Trophoblast cell (in vitro differentiated cells and primary cell): ENCODE results near the gene STPG3. TPM values are rescaled to one million over a fixed set of nuclear protein-coding genes. Genes with fewer than 3 reads are reported as not detected.

ENCODE experiments used
- DNase-seq, 2 donors: peaks; one replicate each; pipeline ENCODE4 v3.0.0-alpha.2; 2016
- H2AFZ ChIP-seq: 2 replicates; pipeline ENCODE4 v1.6.1; 2013; ENCODE audit warnings: low read length, moderate library complexity, mild to moderate bottlenecking; ENCODE audit not compliant: insufficient read depth, poor library complexity
- H2AK5ac ChIP-seq: 2 replicates; pipeline ENCODE4 v1.6.1; 2013; ENCODE audit warnings: mild to moderate bottlenecking, low read length
- H2BK120ac ChIP-seq: 2 replicates; pipeline ENCODE4 v1.6.1; 2013; ENCODE audit warnings: low read length, mild to moderate bottlenecking, moderate library complexity; ENCODE audit not compliant: insufficient read depth, poor library complexity
- H2BK12ac ChIP-seq: 2 replicates; pipeline ENCODE4 v1.6.1; 2013; ENCODE audit warnings: mild to moderate bottlenecking, low read length, moderate library complexity
- H2BK5ac ChIP-seq: 2 replicates; pipeline ENCODE4 v1.6.1; 2013; ENCODE audit warnings: low read length, low read depth, moderate library complexity, mild to moderate bottlenecking; ENCODE audit not compliant: poor library complexity
- H3K14ac ChIP-seq: 2 replicates; pipeline ENCODE4 v1.6.1; 2013; ENCODE audit warnings: mild to moderate bottlenecking, low read length
- H3K18ac ChIP-seq: 2 replicates; pipeline ENCODE4 v1.6.1; 2013; ENCODE audit warnings: mild to moderate bottlenecking, low read length
- H3K23ac ChIP-seq: 2 replicates; pipeline ENCODE4 v1.6.1; 2013; ENCODE audit warnings: low read length
- H3K27ac ChIP-seq: 2 replicates; pipeline ENCODE4 v1.5.1; 2013; ENCODE audit warnings: low read depth, mild to moderate bottlenecking, inconsistent platforms, low read length, moderate library complexity
- H3K27me3 ChIP-seq: 2 replicates; pipeline ENCODE4 v1.6.1; 2013; ENCODE audit warnings: inconsistent platforms, mild to moderate bottlenecking, low read length, moderate library complexity; ENCODE audit not compliant: insufficient read depth
- H3K36me3 ChIP-seq, 2 experiments: 1 replicate in 1 of 2; 2 replicates in 1 of 2; pipeline ENCODE4 v1.6.1; 2013; ENCODE audit warnings: low read length in 2 of 2, mild to moderate bottlenecking in 2 of 2, moderate library complexity in 1 of 2; ENCODE audit not compliant: insufficient read depth in 2 of 2, control insufficient read depth in 1 of 2
- H3K4ac ChIP-seq: 2 replicates; pipeline ENCODE4 v1.6.1; 2013; ENCODE audit warnings: low read depth, mild to moderate bottlenecking, low read length, moderate library complexity
- H3K4me1 ChIP-seq, 2 experiments: 1 replicate in 1 of 2; 2 replicates in 1 of 2; pipeline ENCODE4 v1.6.1; 2013; ENCODE audit warnings: low read length in 2 of 2, mild to moderate bottlenecking in 2 of 2, moderate library complexity in 1 of 2; ENCODE audit not compliant: insufficient read depth in 2 of 2, control insufficient read depth in 1 of 2
- H3K4me2 ChIP-seq: 2 replicates; pipeline ENCODE4 v1.6.1; 2013; ENCODE audit warnings: inconsistent platforms, mild to moderate bottlenecking, low read length, moderate library complexity
- H3K4me3 ChIP-seq: 2 replicates; pipeline ENCODE4 v1.5.1; 2013; ENCODE audit warnings: mild to moderate bottlenecking, low read depth, low read length, inconsistent platforms
- H3K79me1 ChIP-seq: one replicate; pipeline ENCODE4 v1.6.1; 2013; ENCODE audit warnings: low read length
- H3K79me2 ChIP-seq: 2 replicates; pipeline ENCODE4 v1.6.1; 2013; ENCODE audit warnings: low read length, mild to moderate bottlenecking; ENCODE audit not compliant: control insufficient read depth, insufficient read depth, poor library complexity
- H3K9ac ChIP-seq: 2 replicates; pipeline ENCODE4 v1.6.1; 2013; ENCODE audit warnings: mild to moderate bottlenecking, low read length
- H3K9me3 ChIP-seq: 2 replicates; pipeline ENCODE4 v1.6.1; 2013; ENCODE audit warnings: low read depth, mild to moderate bottlenecking, control low read depth, inconsistent platforms, low read length; ENCODE audit not compliant: insufficient read depth
- H4K12ac ChIP-seq: 2 replicates; pipeline ENCODE4 v1.6.1; 2013; ENCODE audit warnings: low read depth, mild to moderate bottlenecking, low read length, moderate library complexity
- H4K8ac ChIP-seq: 2 replicates; pipeline ENCODE4 v1.6.1; 2013; ENCODE audit warnings: low read depth, mild to moderate bottlenecking, low read length, moderate library complexity
- H4K91ac ChIP-seq: one replicate; pipeline ENCODE4 v1.6.1; 2013; ENCODE audit warnings: low read depth, mild to moderate bottlenecking, low read length, moderate library complexity
- WGBS: extraction: QIAGEN DNeasy Blood & Tissue Kit; methylation state at CpG from one replicate; pipeline ENCODE4 v1.1.7; 2013; ENCODE audit warnings: missing lambda C conversion rate; ENCODE audit not compliant: insufficient read length, insufficient coverage; ENCODE audit errors: extremely low coverage; 5-methylcytosine and 5-hydroxymethylcytosine counted together
- polyA plus RNA-seq: library from polyadenylated mRNA; stranded (reverse); fragments of 200-250 nt; gene quantifications from 2 replicates; pipeline ENCODE4 v1.2.3, GENCODE V29; 2013

Gene STPG3
- not detected in 2 replicates for polyA plus RNA-seq

DNA sequence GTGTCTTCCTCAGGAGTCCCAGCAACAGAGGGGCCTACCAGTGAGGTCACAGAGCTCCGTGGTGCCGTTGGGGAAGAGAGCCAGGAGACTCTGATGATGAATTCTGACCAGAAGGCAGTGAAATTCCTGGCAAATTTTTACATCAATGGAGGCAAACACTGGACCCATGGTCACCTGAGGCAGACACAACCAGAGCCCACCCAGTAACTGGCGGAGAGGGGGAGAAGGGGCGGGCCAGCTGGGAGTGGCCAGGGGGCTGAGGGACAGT lies at the start of gene STPG3:
Gene STPG3, plus strand, starts transcription at position 93 of the 268 bp plus-strand sequence. Its CDS starts 1 bp downstream, at position 94.
- Histone ChIP-seq H3K14ac (no peak within 1 kb of the TSS), H3K4me1 (peaks cover 10 to 12% of the 10 kb centered on the region in 2 experiments), H3K36me3 (peaks cover 0 to under 1% of the 10 kb centered on the region in 2 experiments), H4K91ac (no peak within 1 kb of the TSS), H3K18ac (no peak within 1 kb of the TSS), H2BK12ac (no peak within 1 kb of the TSS), H2BK120ac (no peak within 1 kb of the TSS), H3K23ac (no peak within 1 kb of the TSS), H3K79me2 (peaks cover 12% of the 10 kb centered on the region), H3K4me2 (no peak within 1 kb of the TSS), H3K9ac (no peak within 1 kb of the TSS), H2AK5ac (no peak within 1 kb of the TSS), H3K9me3 (peaks cover 2% of the 10 kb centered on the region), H3K4ac (no peak within 1 kb of the TSS), H4K8ac (no peak within 1 kb of the TSS), H3K79me1 (peaks cover 12% of the 10 kb centered on the region), H2AFZ (no peak within 1 kb of the TSS), H4K12ac (no peak within 1 kb of the TSS), H2BK5ac (no peak within 1 kb of the TSS), H3K4me3 (no peak within 1 kb of the TSS), H3K27me3 (no peaks in the 10 kb centered on the region), H3K27ac (no peak within 1 kb of the TSS)
- no CpG with 5 or more reads among the region's 4 CpGs for WGBS
- DNase-seq, result no peak

DNA sequence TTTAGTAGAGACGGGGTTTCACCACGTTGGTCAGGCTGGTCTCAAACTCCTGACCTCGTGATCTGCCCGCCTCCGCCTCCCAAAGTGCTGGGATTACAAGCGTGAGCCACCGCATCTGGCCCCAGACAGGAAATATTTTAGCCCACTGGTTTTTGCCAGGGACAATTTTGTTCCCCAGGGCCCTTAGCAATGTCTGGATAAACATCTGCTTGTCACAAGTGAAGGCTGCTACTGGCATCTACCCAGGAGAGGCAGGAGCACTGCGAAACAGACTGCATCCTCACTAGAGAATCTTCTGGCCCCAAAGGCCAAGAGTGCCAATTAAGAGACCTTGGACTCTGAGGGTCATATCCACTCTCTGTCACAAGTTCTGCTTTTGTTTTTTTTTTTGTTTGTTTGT lies 48.1 kb upstream of the STPG3 start:
- Histone ChIP-seq H4K8ac (no peak overlapping the region), H3K36me3 (peaks cover 2 to 5% of the 10 kb centered on the region in 2 experiments), H4K91ac (no peak overlapping the region), H3K4me2 (no peak overlapping the region), H2AK5ac (no peak overlapping the region), H3K27ac (no peak overlapping the region), H3K4ac (no peak overlapping the region), H3K23ac (no peak overlapping the region), H3K4me3 (no peak overlapping the region), H2BK120ac (no peak overlapping the region), H2AFZ (no peak overlapping the region), H3K9ac (no peak overlapping the region), H3K27me3 (no peaks in the 10 kb centered on the region), H3K9me3 (no peaks in the 10 kb centered on the region), H3K79me1 (peaks cover 7% of the 10 kb centered on the region), H2BK12ac (no peak overlapping the region), H3K79me2 (peaks cover 18% of the 10 kb centered on the region), H3K14ac (no peak overlapping the region), H2BK5ac (no peak overlapping the region), H3K18ac (no peak overlapping the region), H3K4me1 (peaks cover 25 to 37% of the 10 kb centered on the region in 2 experiments), H4K12ac (no peak overlapping the region)
- WGBS, result no CpG with 5 or more reads among the region's 8 CpGs
- no peak for DNase-seq

DNA sequence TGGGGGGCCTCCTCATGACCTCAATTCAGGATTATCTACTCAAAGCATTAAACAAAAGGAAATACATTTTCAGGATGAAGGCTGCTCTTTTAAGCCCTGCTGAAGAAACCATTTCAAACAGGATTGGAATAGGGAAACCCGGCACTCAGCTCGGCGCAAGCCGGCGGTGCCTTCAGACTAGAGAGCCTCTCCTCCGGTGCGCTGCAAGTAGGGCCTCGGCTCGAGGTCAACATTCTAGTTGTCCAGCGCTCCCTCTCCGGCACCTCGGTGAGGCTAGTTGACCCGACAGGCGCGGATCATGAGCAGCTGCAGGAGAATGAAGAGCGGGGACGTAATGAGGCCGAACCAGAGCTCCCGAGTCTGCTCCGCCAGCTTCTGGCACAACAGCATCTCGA lies 46.4 kb upstream of the STPG3 start:
- Histone ChIP-seq H3K27ac (no peak overlapping the region), H2BK12ac (no peak overlapping the region), H2BK120ac (no peak overlapping the region), H4K12ac (peak overlapping the region; percentile 83), H3K4me3 (peak overlapping the region; percentile 98), H2AFZ (no peak overlapping the region), H3K9me3 (no peaks in the 10 kb centered on the region), H3K4me1 (peaks cover 16 to 20% of the 10 kb centered on the region in 2 experiments), H4K8ac (peak overlapping the region; percentile 99), H3K79me1 (peaks cover 7% of the 10 kb centered on the region), H4K91ac (peak overlapping the region; percentile 79), H3K18ac (peak overlapping the region; percentile 1), H3K4me2 (peak overlapping the region; percentile 85), H3K36me3 (peaks cover 9 to 12% of the 10 kb centered on the region in 2 experiments), H3K4ac (peak overlapping the region; percentile 77), H3K9ac (peak overlapping the region; percentile 86), H3K79me2 (peaks cover 18% of the 10 kb centered on the region), H2BK5ac (no peak overlapping the region), H3K14ac (peak overlapping the region; percentile 67), H3K27me3 (no peaks in the 10 kb centered on the region), H3K23ac (no peak overlapping the region), H2AK5ac (peak overlapping the region; percentile 77)
- no peak for DNase-seq
- no CpG with 5 or more reads among the region's 21 CpGs for WGBS

DNA sequence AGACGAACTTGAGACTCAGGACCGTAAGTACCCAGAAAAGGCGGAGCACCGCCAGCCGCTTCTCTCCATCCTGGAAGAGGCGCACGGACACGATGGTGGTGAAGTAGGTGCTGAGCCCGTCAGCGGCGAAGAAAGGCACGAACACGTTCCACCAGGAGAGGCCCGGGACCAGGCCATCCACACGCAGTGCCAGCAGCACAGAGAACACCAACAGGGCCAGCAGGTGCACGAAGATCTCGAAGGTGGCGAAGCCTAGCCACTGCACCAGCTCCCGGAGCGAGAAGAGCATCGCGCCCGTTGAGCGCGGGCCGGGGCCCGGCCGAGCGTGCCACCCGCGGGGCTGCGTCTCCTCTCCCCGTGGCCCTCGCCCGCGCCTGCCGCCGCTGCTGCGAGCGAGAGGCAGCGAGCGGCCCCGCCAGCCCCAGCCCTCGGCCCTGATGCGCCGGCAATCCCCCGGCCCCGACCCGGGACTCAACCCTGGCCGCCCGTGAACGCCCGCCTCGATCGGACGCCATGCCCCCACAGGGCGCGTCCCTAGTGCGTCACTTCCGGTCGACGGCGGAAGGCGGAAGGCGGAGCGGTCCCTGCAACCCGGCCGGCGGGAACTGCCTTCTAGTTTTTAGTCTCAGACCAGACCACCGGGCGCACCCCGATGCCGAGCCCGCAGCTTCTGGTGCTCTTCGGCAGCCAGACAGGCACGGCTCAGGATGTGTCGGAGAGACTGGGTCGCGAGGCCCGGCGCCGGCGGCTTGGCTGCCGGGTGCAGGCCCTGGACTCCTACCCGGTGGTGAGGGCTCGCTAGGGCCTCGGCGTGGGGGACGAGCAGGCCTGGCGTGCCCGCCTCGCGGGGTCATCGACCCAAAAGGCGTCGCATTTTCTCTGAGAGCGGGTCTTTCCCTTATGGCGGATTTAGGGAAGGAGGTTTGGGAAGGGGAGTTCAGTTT lies 45.7 kb upstream of the STPG3 start, which contains the start of the genes NDOR1 and TMEM203:
Gene NDOR1, plus strand, starts transcription at position 575 of the 944 bp plus-strand sequence. Its CDS starts 78 bp downstream, at position 653.
Gene TMEM203, minus strand, starts transcription at position 523 of the 944 bp plus-strand sequence. Its CDS starts 234 bp downstream, at position 289.
- no peaks in the 10 kb centered on the region for H3K9me3 ChIP-seq
- peak within 1 kb of the TSS; percentile 98 for H4K12ac ChIP-seq
- H2BK5ac ChIP-seq, result peak within 1 kb of the TSS; percentile 65
- peak within 1 kb of the TSS; percentile 89 for H4K91ac ChIP-seq
- H3K4ac ChIP-seq, result peak within 1 kb of the TSS; percentile 96
- H2AFZ ChIP-seq, result peak within 1 kb of the TSS; percentile 96
- peak within 1 kb of the TSS; percentile 99 for H4K8ac ChIP-seq
- DNase-seq, result peak; percentile 85 to 95
- H3K14ac ChIP-seq, result peak within 1 kb of the TSS; percentile 97
- peaks cover 12 to 16% of the 10 kb centered on the region in 2 experiments for H3K36me3 ChIP-seq
- peak within 1 kb of the TSS; percentile 79 for H2BK120ac ChIP-seq
- WGBS, result no CpG with 5 or more reads among the region's 98 CpGs
- peak within 1 kb of the TSS; percentile 99 for H3K9ac ChIP-seq
- H3K27ac ChIP-seq, result peak within 1 kb of the TSS; percentile 39
- no peak within 1 kb of the TSS for H2BK12ac ChIP-seq
- no peaks in the 10 kb centered on the region for H3K27me3 ChIP-seq
- H3K4me2 ChIP-seq, result peak within 1 kb of the TSS; percentile 85
- H3K18ac ChIP-seq, result peak within 1 kb of the TSS; percentile 97
- peaks cover 18% of the 10 kb centered on the region for H3K79me2 ChIP-seq
- H3K4me3 ChIP-seq, result peak within 1 kb of the TSS; percentile 98
- peaks cover 16 to 20% of the 10 kb centered on the region in 2 experiments for H3K4me1 ChIP-seq
- H3K23ac ChIP-seq, result peak within 1 kb of the TSS; percentile 29
- H3K79me1 ChIP-seq, result peaks cover 7% of the 10 kb centered on the region
- peak within 1 kb of the TSS; percentile 90 for H2AK5ac ChIP-seq
